Endothelial cell of umbilical vein (primary cell): ENCODE data around the gene MFNG.

Experiments
- EZH2 ChIP-seq: IDR thresholded peaks from 2 replicates; pipeline ENCODE4 v1.6.1; 2012; ENCODE audit warnings: borderline replicate concordance, low read depth, mild to moderate bottlenecking, moderate library complexity, low read length, inconsistent platforms; ENCODE audit not compliant: severe bottlenecking
- FOS ChIP-seq: IDR thresholded peaks from 2 replicates; pipeline ENCODE4 v1.6.1; 2011; ENCODE audit warnings: mild to moderate bottlenecking, low read length, moderate library complexity, borderline replicate concordance; ENCODE audit not compliant: insufficient read depth
- GATA2 ChIP-seq: IDR thresholded peaks from 2 replicates; pipeline ENCODE4 v1.7.0; 2011; ENCODE audit warnings: low read depth, mild to moderate bottlenecking, moderate library complexity, mixed read lengths, low read length; ENCODE audit not compliant: insufficient read length, insufficient read depth
- JUN ChIP-seq: IDR thresholded peaks from 2 replicates; pipeline ENCODE4 v1.6.1; 2011; ENCODE audit warnings: borderline replicate concordance, low read depth; ENCODE audit not compliant: insufficient read length, insufficient read depth
- MYC ChIP-seq: IDR thresholded peaks from one replicate; pipeline ENCODE4 v1.6.1; 2011; ENCODE audit warnings: mild to moderate bottlenecking, low read depth, low read length
- POLR2A ChIP-seq: IDR thresholded peaks from 2 replicates; pipeline ENCODE4 v1.6.1; 2012; ENCODE audit warnings: low read depth, mild to moderate bottlenecking, control low read depth, low read length
- POLR2AphosphoS5 ChIP-seq: IDR thresholded peaks from 2 replicates; pipeline ENCODE4 v1.6.1; 2012; ENCODE audit warnings: low read depth, mild to moderate bottlenecking, control low read depth, low read length, moderate library complexity; ENCODE audit not compliant: insufficient read depth
- TF ChIP-seq, protein P1 (sequence below), 2 donors: IDR thresholded peaks; 1 replicate in 1 of 2; 2 replicates in 1 of 2; pipeline ENCODE4 v1.5.1; 2011; ENCODE audit warnings: low read length in 2 of 2, mild to moderate bottlenecking in 2 of 2, moderate library complexity in 2 of 2, control low read depth in 1 of 2, inconsistent platforms in 1 of 2, low read depth in 1 of 2; ENCODE audit not compliant: insufficient read depth in 1 of 2; ENCODE audit errors: extremely low read depth in 1 of 2
- TF ChIP-seq, protein P2 (sequence below): IDR thresholded peaks from 2 replicates; pipeline ENCODE4 v1.6.1; 2011; ENCODE audit not compliant: insufficient read depth, insufficient read length

DNA sequence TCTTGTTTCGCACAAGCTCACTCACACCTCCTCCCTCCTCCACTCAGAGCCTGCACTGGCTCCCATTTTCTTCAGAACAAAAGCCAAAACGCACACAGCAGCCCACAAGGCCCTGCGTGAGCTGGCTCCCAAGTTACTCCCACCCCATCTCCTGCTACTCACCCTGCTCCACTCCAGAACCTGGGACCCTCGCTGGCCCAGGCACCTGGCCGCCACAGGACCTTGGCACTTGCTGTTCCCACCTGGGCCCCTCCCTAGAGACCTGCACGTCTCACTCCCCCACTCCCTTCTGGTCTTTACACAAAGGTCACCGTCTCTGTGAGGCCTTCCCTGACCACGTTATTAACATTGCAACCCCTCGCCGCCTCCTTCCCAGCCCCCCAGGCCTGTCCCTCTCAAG, 945 bp upstream of the MFNG start:
- TF ChIP-seq, protein P1, sequence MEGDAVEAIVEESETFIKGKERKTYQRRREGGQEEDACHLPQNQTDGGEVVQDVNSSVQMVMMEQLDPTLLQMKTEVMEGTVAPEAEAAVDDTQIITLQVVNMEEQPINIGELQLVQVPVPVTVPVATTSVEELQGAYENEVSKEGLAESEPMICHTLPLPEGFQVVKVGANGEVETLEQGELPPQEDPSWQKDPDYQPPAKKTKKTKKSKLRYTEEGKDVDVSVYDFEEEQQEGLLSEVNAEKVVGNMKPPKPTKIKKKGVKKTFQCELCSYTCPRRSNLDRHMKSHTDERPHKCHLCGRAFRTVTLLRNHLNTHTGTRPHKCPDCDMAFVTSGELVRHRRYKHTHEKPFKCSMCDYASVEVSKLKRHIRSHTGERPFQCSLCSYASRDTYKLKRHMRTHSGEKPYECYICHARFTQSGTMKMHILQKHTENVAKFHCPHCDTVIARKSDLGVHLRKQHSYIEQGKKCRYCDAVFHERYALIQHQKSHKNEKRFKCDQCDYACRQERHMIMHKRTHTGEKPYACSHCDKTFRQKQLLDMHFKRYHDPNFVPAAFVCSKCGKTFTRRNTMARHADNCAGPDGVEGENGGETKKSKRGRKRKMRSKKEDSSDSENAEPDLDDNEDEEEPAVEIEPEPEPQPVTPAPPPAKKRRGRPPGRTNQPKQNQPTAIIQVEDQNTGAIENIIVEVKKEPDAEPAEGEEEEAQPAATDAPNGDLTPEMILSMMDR (IDR thresholded peaks at IDR 0.05; ENCODE audit: extremely low read depth in 1 of 2, insufficient read depth in 1 of 2, low read depth in 1 of 2, low read length in 2 of 2), result no peak
- TF ChIP-seq EZH2, result no peak
- TF ChIP-seq POLR2A, result no peak
- TF ChIP-seq, protein P2, sequence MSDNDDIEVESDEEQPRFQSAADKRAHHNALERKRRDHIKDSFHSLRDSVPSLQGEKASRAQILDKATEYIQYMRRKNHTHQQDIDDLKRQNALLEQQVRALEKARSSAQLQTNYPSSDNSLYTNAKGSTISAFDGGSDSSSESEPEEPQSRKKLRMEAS, result no peak
- no peak for TF ChIP-seq FOS
- TF ChIP-seq GATA2, result no peak
- no peak for TF ChIP-seq POLR2AphosphoS5
- no peak for TF ChIP-seq JUN
- no peak for TF ChIP-seq MYC
